CD14-positive monocyte (primary cell): ENCODE results near the gene EP400. TPM values are rescaled to one million over a fixed set of nuclear protein-coding genes. Genes with fewer than 3 reads are reported as not detected.

Source experiments
- DNase-seq, 3 donors: peaks; one replicate each; pipeline ENCODE4 v3.0.0-alpha.2; 2011 to 2022
- H2AFZ ChIP-seq: 2 replicates; pipeline ENCODE4 v1.6.0; 2012; ENCODE audit warnings: mild to moderate bottlenecking, low read depth, low read length, inconsistent platforms; ENCODE audit not compliant: insufficient read depth, poor library complexity, severe bottlenecking
- H3K27ac ChIP-seq, 2 donors: 1 replicate in 1 of 2; 2 replicates in 1 of 2; pipeline ENCODE4 v1.5.1; 2012 to 2013; ENCODE audit warnings: low read length in 2 of 2, control low read depth in 1 of 2, inconsistent platforms in 1 of 2, low read depth in 1 of 2, mild to moderate bottlenecking in 1 of 2
- H3K27me3 ChIP-seq, 2 donors: one replicate each; pipeline versions ENCODE4 v1.6.0 to v1.6.1; 2011 to 2013; ENCODE audit warnings: low read length in 2 of 2; ENCODE audit not compliant: control insufficient read depth in 2 of 2, insufficient read depth in 2 of 2
- H3K36me3 ChIP-seq, 2 donors: replicated peaks in 1 of 2; 1 replicate in 1 of 2; 2 replicates in 1 of 2; pipeline versions ENCODE4 v1.5.1 to v1.6.1; 2012 to 2013; ENCODE audit warnings: low read length in 2 of 2, control low read depth in 1 of 2, inconsistent platforms in 1 of 2, mild to moderate bottlenecking in 1 of 2; ENCODE audit not compliant: insufficient read depth in 2 of 2, control insufficient read depth in 1 of 2
- H3K4me1 ChIP-seq, 2 donors: 1 replicate in 1 of 2; 2 replicates in 1 of 2; pipeline versions ENCODE4 v1.5.1 to v1.6.1; 2012 to 2013; ENCODE audit warnings: low read length in 2 of 2, control low read depth in 1 of 2, inconsistent platforms in 1 of 2, mild to moderate bottlenecking in 1 of 2, moderate library complexity in 1 of 2; ENCODE audit not compliant: insufficient read depth in 2 of 2, control insufficient read depth in 1 of 2
- H3K4me2 ChIP-seq: replicated peaks from 2 replicates; pipeline ENCODE3; 2012; ENCODE audit warnings: low read length, moderate library complexity, mild to moderate bottlenecking; ENCODE audit not compliant: poor library complexity, severe bottlenecking; ENCODE audit errors: extremely low read depth
- H3K4me3 ChIP-seq, 3 experiments: fragments of 200-600 bp in 1 of 3; sonication (generic) in 1 of 3; replicated peaks in 1 of 3; 1 replicate in 2 of 3; 2 replicates in 1 of 3; pipeline ENCODE4 v1.5.1; 2011 to 2013; ENCODE audit warnings: low read length in 3 of 3, mild to moderate bottlenecking in 3 of 3, control low read depth in 2 of 3, low read depth in 2 of 3, inconsistent platforms in 1 of 3, moderate library complexity in 1 of 3
- H3K79me2 ChIP-seq: 2 replicates; pipeline ENCODE4 v1.6.0; 2012; ENCODE audit warnings: mild to moderate bottlenecking, control low read depth, inconsistent platforms, low read length, moderate library complexity; ENCODE audit not compliant: insufficient read depth
- H3K9ac ChIP-seq: 2 replicates; pipeline ENCODE4 v1.6.0; 2017; ENCODE audit warnings: low read length, mild to moderate bottlenecking; ENCODE audit not compliant: insufficient read depth, poor library complexity, severe bottlenecking
- H3K9me3 ChIP-seq, 2 donors: replicated peaks in 1 of 2; 1 replicate in 1 of 2; 2 replicates in 1 of 2; pipeline versions ENCODE4 v1.5.1 to v1.6.1; 2012 to 2013; ENCODE audit warnings: low read length in 2 of 2, control low read depth in 1 of 2; ENCODE audit not compliant: control insufficient read depth in 1 of 2, insufficient read depth in 1 of 2
- H4K20me1 ChIP-seq: 2 replicates; pipeline ENCODE4 v1.6.0; 2012; ENCODE audit warnings: mild to moderate bottlenecking, low read length, control low read depth, moderate library complexity; ENCODE audit not compliant: insufficient read depth
- H3K27ac Mint-ChIP-seq, 7 donors: one replicate each; pipeline ENCODE4 v1.8.0; 2020; ENCODE audit warnings: mild to moderate bottlenecking in 7 of 7, mixed read lengths in 7 of 7, moderate library complexity in 6 of 7, inconsistent platforms in 2 of 7
- H3K27me3 Mint-ChIP-seq, 3 donors: one replicate each; pipeline ENCODE4 v1.8.0; 2021 to 2022; ENCODE audit warnings: low read depth in 3 of 3, mild to moderate bottlenecking in 3 of 3, mixed read lengths in 3 of 3, moderate library complexity in 3 of 3, inconsistent platforms in 1 of 3
- H3K36me3 Mint-ChIP-seq, 2 donors: one replicate each; pipeline ENCODE4 v1.8.0; 2020; ENCODE audit warnings: mixed read lengths in 2 of 2, inconsistent platforms in 1 of 2, mild to moderate bottlenecking in 1 of 2
- H3K4me1 Mint-ChIP-seq: one replicate; pipeline ENCODE4 v1.8.0; 2020; ENCODE audit warnings: mild to moderate bottlenecking, mixed read lengths
- H3K4me3 Mint-ChIP-seq, 2 donors: one replicate each; pipeline ENCODE4 v1.8.0; 2020; ENCODE audit warnings: mild to moderate bottlenecking in 2 of 2, mixed read lengths in 2 of 2, moderate library complexity in 1 of 2
- H3K9me3 Mint-ChIP-seq, 7 donors: one replicate each; pipeline ENCODE4 v1.8.0; 2020 to 2022; ENCODE audit warnings: mixed read lengths in 7 of 7, mild to moderate bottlenecking in 6 of 7, moderate library complexity in 6 of 7, inconsistent platforms in 2 of 7
- WGBS: methylation state at CpG from one replicate; pipeline ENCODE4 v1.1.5; 2013; ENCODE audit warnings: missing lambda C conversion rate; ENCODE audit not compliant: insufficient coverage; 5-methylcytosine and 5-hydroxymethylcytosine counted together
- intact Hi-C, 2 donors: fragments of 100-400 bp; cut with micrococcal nuclease; formaldehyde crosslinking; loops; one replicate each; pipeline versions ENCODE4 v1.15.0 to v1.15.1; 2023
- polyA plus RNA-seq, 3 donors: library from polyadenylated mRNA; depleted of rRNA in 1 of 3; unstranded in 2 of 3; stranded (reverse) in 1 of 3; fragments of 300-500 nt in 2 of 3; fragments of >200 nt in 1 of 3; fragmentation: Illumina TruSeq in 2 of 3; gene quantifications; 1 replicate in 2 of 3; 2 replicates in 1 of 3; pipeline ENCODE4 v1.2.3, GENCODE V29; 2012 to 2021
- TF ChIP-seq, protein P1 (sequence below): fragments of 200-600 bp; IDR thresholded peaks from one replicate; pipeline ENCODE4 v1.8.0; 2022; ENCODE audit warnings: antibody characterized with exemption, mild to moderate bottlenecking

Gene EP400
- polyA plus RNA-seq, 3 donors = 0.65 to 12.1 (median 0.81) TPM

DNA sequence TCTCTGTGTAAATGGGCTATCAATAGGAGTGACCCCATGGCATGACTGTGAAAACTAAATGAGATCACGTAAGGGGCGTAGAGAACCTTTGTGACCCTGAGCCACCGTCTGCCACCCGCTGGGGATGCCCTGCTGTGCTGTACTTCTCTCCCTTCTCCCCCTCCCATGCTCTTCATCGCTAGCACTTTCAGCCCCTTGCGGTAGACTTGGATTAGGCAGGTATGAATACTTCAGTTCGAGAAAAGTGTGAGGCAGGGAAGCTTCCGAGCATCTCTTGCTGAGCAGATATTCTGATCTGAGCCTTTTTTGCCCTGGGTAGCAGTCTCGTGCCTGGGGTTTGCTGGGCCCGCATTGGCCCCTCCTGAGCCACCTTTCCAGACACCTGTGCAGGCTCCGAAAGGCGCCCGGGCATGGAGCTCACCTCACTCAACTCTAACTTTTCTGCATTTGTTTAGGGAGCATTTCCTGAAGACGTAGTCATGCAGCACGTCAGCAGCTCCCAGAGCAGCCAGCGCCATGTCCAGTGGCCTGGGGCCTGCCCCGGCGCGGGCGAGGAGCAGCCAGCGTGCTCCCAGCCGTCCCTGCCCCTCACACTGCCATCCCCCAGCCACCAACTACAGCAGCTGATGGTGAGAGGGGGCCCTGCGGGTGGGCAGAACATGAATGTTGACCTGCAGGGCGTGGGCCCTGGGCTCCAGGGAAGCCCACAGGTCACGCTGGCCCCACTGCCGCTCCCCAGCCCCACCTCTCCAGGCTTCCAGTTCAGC lies 154.0 kb downstream of the EP400 start:
- Histone ChIP-seq H3K4me3 (no peak overlapping the region), H3K79me2 (no peaks in the 10 kb centered on the region), H3K4me1 (no peaks in the 10 kb centered on the region), H3K36me3 (peaks cover 3 to 36% of the 10 kb centered on the region in 2 donors), H3K27me3 (no peaks in the 10 kb centered on the region), H3K4me2 (no peak overlapping the region), H3K9ac (no peak overlapping the region), H3K27ac (no peak overlapping the region), H4K20me1 (no peaks in the 10 kb centered on the region), H2AFZ (no peak overlapping the region), H3K9me3 (no peaks in the 10 kb centered on the region)
- Mint-ChIP-seq H3K36me3 (peaks cover 25 to 45% of the 10 kb centered on the region in 2 donors), H3K4me1 (no peaks in the 10 kb centered on the region), H3K27ac (no peak overlapping the region), H3K27me3 (no peaks in the 10 kb centered on the region), H3K4me3 (no peak overlapping the region), H3K9me3 (no peaks in the 10 kb centered on the region)
- intact Hi-C loops = no loop called here
- no peak for DNase-seq
- WGBS = 91% methylated on average over 10 of the region's 26 CpGs
- TF ChIP-seq, protein P1, sequence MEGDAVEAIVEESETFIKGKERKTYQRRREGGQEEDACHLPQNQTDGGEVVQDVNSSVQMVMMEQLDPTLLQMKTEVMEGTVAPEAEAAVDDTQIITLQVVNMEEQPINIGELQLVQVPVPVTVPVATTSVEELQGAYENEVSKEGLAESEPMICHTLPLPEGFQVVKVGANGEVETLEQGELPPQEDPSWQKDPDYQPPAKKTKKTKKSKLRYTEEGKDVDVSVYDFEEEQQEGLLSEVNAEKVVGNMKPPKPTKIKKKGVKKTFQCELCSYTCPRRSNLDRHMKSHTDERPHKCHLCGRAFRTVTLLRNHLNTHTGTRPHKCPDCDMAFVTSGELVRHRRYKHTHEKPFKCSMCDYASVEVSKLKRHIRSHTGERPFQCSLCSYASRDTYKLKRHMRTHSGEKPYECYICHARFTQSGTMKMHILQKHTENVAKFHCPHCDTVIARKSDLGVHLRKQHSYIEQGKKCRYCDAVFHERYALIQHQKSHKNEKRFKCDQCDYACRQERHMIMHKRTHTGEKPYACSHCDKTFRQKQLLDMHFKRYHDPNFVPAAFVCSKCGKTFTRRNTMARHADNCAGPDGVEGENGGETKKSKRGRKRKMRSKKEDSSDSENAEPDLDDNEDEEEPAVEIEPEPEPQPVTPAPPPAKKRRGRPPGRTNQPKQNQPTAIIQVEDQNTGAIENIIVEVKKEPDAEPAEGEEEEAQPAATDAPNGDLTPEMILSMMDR = no peak

DNA sequence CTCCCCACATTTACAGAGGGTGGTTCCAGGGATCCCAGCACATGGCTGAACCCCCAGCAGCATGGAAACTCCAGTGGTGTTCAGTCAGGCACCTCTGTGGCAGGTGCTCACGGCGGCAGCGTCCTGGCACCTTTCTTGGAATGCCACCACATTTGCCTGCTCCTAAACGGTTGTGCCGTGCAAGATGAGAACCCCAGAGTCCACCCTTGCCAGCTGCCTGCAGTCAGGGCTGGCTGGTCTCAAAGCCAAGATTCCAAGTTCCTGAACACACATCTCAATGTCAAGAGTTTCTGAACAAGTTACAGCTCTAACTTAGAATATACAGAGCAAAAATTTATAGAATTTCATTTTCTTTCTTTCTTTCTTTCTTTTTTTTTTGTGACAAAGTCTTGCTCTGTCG lies 155.7 kb downstream of the EP400 start:
- WGBS = 100% methylated on average over 6 of the region's 6 CpGs
- H2AFZ ChIP-seq = no peak overlapping the region

More for the DNA sequence above, 155.7 kb downstream of the EP400 start:
- H3K27ac Mint-ChIP-seq = no peak overlapping the region
- no peaks in the 10 kb centered on the region for H3K27me3 Mint-ChIP-seq
- Histone ChIP-seq H3K4me3 (no peak overlapping the region), H4K20me1 (no peaks in the 10 kb centered on the region), H3K9ac (no peak overlapping the region), H3K27ac (no peak overlapping the region), H3K4me2 (no peak overlapping the region), H3K79me2 (no peaks in the 10 kb centered on the region), H3K36me3 (peaks cover 8 to 42% of the 10 kb centered on the region in 2 donors), H3K27me3 (no peaks in the 10 kb centered on the region), H3K9me3 (no peaks in the 10 kb centered on the region), H3K4me1 (no peaks in the 10 kb centered on the region)
- no peaks in the 10 kb centered on the region for H3K4me1 Mint-ChIP-seq
- peaks cover 21 to 43% of the 10 kb centered on the region in 2 donors for H3K36me3 Mint-ChIP-seq
- H3K4me3 Mint-ChIP-seq = no peak overlapping the region
- H3K9me3 Mint-ChIP-seq = no peaks in the 10 kb centered on the region
- TF ChIP-seq, protein P1 = no peak
- intact Hi-C loops = no loop called here
- no peak for DNase-seq
